ENCODE results near the gene UBAC2. TPM values are rescaled to one million over a fixed set of nuclear protein-coding genes. Genes with fewer than 3 reads are reported as not detected.

UBAC2 gene
- total and polyA plus RNA-seq, 7 donors = 31.8 to 73.9 (median 47.6) TPM

GRCh38 chr13:99218545-99218944 is 17.9 kb downstream of the UBAC2 start:
- Histone ChIP-seq H3K4me3 (no peak overlapping the region), H3K4me1 (peaks cover 0 to 43% (median 29%) of the 10 kb centered on the region in 4 donors), H3K27ac (peak overlapping the region in 2 of 4 donors; percentile 3 to 16), H3K27me3 (no peaks in the 10 kb centered on the region), H3K36me3 (no peaks in the 10 kb centered on the region), H3K9me3 (no peaks in the 10 kb centered on the region)
- DNase-seq = no peak
- intact Hi-C loops (cut with DNase I) = no loop called here
- 54 to 61% methylated on average over 6 of the region's 6 CpGs for WGBS, 2 donors
- TF ChIP-seq POLR2A (IDR thresholded peaks at IDR 0.05) (no peak), CTCF (IDR thresholded peaks at IDR 0.05) (no peak), EP300 (IDR thresholded peaks at IDR 0.05) (no peak), POLR2AphosphoS5 (IDR thresholded peaks at IDR 0.05) (no peak)

- H3K4me3 ChIP-seq = no peak overlapping the region
- H3K36me3 ChIP-seq = no peaks in the 10 kb centered on the region
- no peaks in the 10 kb centered on the region for H3K27me3 ChIP-seq
- intact Hi-C loops (cut with DNase I) = no loop called here
- 64 to 83% methylated on average over 2 of the region's 2 CpGs for WGBS, 2 donors
- no peak for DNase-seq
- no peaks in the 10 kb centered on the region for H3K9me3 ChIP-seq
- TF ChIP-seq POLR2AphosphoS5 (IDR thresholded peaks at IDR 0.05) (no peak), POLR2A (IDR thresholded peaks at IDR 0.05) (no peak), CTCF (IDR thresholded peaks at IDR 0.05) (no peak), EP300 (IDR thresholded peaks at IDR 0.05) (no peak)
- peaks cover 0 to 43% (median 31%) of the 10 kb centered on the region in 4 donors for H3K4me1 ChIP-seq
- peak overlapping the region in 2 of 4 donors; percentile 3 to 16 for H3K27ac ChIP-seq
These were observed 18.3 kb downstream of the UBAC2 start for GRCh38 chr13:99218969-99219368.

- intact Hi-C loops (cut with DNase I) = no loop called here
- H3K27ac ChIP-seq = no peak overlapping the region
- TF ChIP-seq CTCF (IDR thresholded peaks at IDR 0.05) = no peak
- no peak for TF ChIP-seq EP300 (IDR thresholded peaks at IDR 0.05)
- no peak for TF ChIP-seq POLR2AphosphoS5 (IDR thresholded peaks at IDR 0.05)
- no peak for TF ChIP-seq POLR2A (IDR thresholded peaks at IDR 0.05)
- H3K9me3 ChIP-seq = no peaks in the 10 kb centered on the region
- DNase-seq = no peak
- 57 to 64% methylated on average over 6 of the region's 6 CpGs for WGBS, 2 donors
- no peaks in the 10 kb centered on the region for H3K36me3 ChIP-seq
- H3K4me1 ChIP-seq = peaks cover 0 to 36% (median 28%) of the 10 kb centered on the region in 4 donors
- no peaks in the 10 kb centered on the region for H3K27me3 ChIP-seq
- no peak overlapping the region for H3K4me3 ChIP-seq
These were observed 19.7 kb downstream of the UBAC2 start for GRCh38 chr13:99220199-99220935.

GRCh38 chr13:99221567-99222239 is 21.0 kb downstream of the UBAC2 start:
- no peak for DNase-seq
- peaks cover 0 to 41% (median 30%) of the 10 kb centered on the region in 4 donors for H3K4me1 ChIP-seq
- intact Hi-C loops (cut with DNase I) = no loop called here

More at GRCh38 chr13:99221567-99222239, 21.0 kb downstream of the UBAC2 start:
- Histone ChIP-seq H3K27me3 (no peaks in the 10 kb centered on the region), H3K4me3 (no peak overlapping the region), H3K36me3 (no peaks in the 10 kb centered on the region), H3K27ac (no peak overlapping the region), H3K9me3 (no peaks in the 10 kb centered on the region)
- TF ChIP-seq EP300 (IDR thresholded peaks at IDR 0.05) (no peak), POLR2A (IDR thresholded peaks at IDR 0.05) (no peak), CTCF (IDR thresholded peaks at IDR 0.05) (no peak), POLR2AphosphoS5 (IDR thresholded peaks at IDR 0.05) (no peak)
- 91 to 93% methylated on average over 8 of the region's 8 CpGs for WGBS, 2 donors

Measured in sigmoid colon (tissue), 7 donors.